AG04449 (cell line): ENCODE measurements around the gene MEAF6.

ENCODE experiments used
- CTCF ChIA-PET: fragments of 350-600 bp; formaldehyde crosslinking; extraction: SDS; loops from one replicate; lab custom pipeline; 2021; ENCODE audit warnings: antibody characterized with exemption; lab: Yijun Ruan, JAX
- POLR2A ChIA-PET: fragments of 400-600, 350-600 bp; formaldehyde crosslinking; extraction: SDS; loops from one replicate; lab custom pipeline; 2020; ENCODE audit warnings: antibody characterized with exemption, inconsistent platforms; lab: Yijun Ruan, JAX
- DNase-seq: peaks from one replicate; pipeline ENCODE4 v3.0.0-alpha.2; 2010; ENCODE audit warnings: low read depth, low spot score
- H3K4me3 ChIP-seq: 2 replicates; pipeline ENCODE4 v1.5.1; 2011; ENCODE audit warnings: low read depth, mild to moderate bottlenecking, control low read depth, low read length
- CTCF ChIP-seq: IDR thresholded peaks from one replicate; pipeline ENCODE4 v1.5.1; 2011; ENCODE audit warnings: mild to moderate bottlenecking, moderate library complexity, low read length, control low read depth, inconsistent platforms; ENCODE audit not compliant: insufficient read depth; ENCODE audit errors: missing control alignments

The MEAF6 gene

GRCh38 chr1:37448185-37448584 is 66.4 kb downstream of the MEAF6 start:
- ChIA-PET CTCF (interaction anchor here (1.5 to 22.6 kb wide), 4 partner anchors 10 to 42 kb away, joined by 3 to 521 read pairs (median 6); no protein-coding TSS in a partner anchor), POLR2A (no interaction called here)
- no peak for DNase-seq
- H3K4me3 ChIP-seq: no peak overlapping the region
- TF ChIP-seq CTCF: no peak

GRCh38 chr1:37446874-37447273 is 67.7 kb downstream of the MEAF6 start:
- CTCF ChIA-PET: interaction anchor here (1.6 to 22.6 kb wide), 2 partner anchors 12 to 44 kb away, joined by 3 to 521 read pairs; no protein-coding TSS in a partner anchor
- H3K4me3 ChIP-seq: no peak overlapping the region

GRCh38 chr1:37442644-37443043 is 71.9 kb downstream of the MEAF6 start:
- CTCF ChIA-PET: interaction anchor here (2.8 kb wide), 1 partner anchor 8 kb away, joined by 28 read pairs; no protein-coding TSS in a partner anchor
- POLR2A ChIA-PET: no interaction called here
- no peak for DNase-seq
- TF ChIP-seq CTCF: no peak
- H3K4me3 ChIP-seq: no peak overlapping the region

More at GRCh38 chr1:37446874-37447273, 67.7 kb downstream of the MEAF6 start:
- DNase-seq: no peak
- TF ChIP-seq CTCF: no peak
- POLR2A ChIA-PET: no interaction called here
